ENCODE data around the gene PROSER3. TPM values are rescaled to one million over a fixed set of nuclear protein-coding genes. Genes with fewer than 3 reads are reported as not detected.

PROSER3 gene
- total and polyA plus RNA-seq, 2 of the 13 experiments (the other 11 are each of a cell fraction or from before 2014, with no cell fraction given), result 5.1 to 5.7 TPM

GRCh38 chr19:35716801-35717664, 40.9 kb upstream of the PROSER3 start (continued):
- peak; percentile 70; the same call in 1 of the 2 replicates for TF ChIP-seq RNF219 (CRISPR knock-in tag; IDR thresholded peaks at IDR 0.05)
- TF ChIP-seq PBX3 (CRISPR knock-in tag; IDR thresholded peaks at IDR 0.05; ENCODE audit: borderline replicate concordance), result no peak
- TF ChIP-seq ZNF883 (CRISPR knock-in tag; IDR thresholded peaks at IDR 0.05; ENCODE audit: not compliant biosample characterization), result no peak
- TF ChIP-seq BCL3 (CRISPR knock-in tag; IDR thresholded peaks at IDR 0.05), result no peak; the same call in 1 of the 2 replicates
- no peak for TF ChIP-seq HHEX (CRISPR knock-in tag; IDR thresholded peaks at IDR 0.05)
- 0 out of 2 replicates have a peak, but pooled peaks have one; percentile 13 for TF ChIP-seq HNF4G (IDR thresholded peaks at IDR 0.05; ENCODE audit: borderline replicate concordance, low read depth, low read length)
- no peak for TF ChIP-seq HNF4G (CRISPR knock-in tag; IDR thresholded peaks at IDR 0.05; ENCODE audit: borderline replicate concordance, low read depth)
- TF ChIP-seq HOXA5 (CRISPR knock-in tag; IDR thresholded peaks at IDR 0.05), result 0 out of 2 replicates have a peak, but pooled peaks have one; percentile 28
- TF ChIP-seq MXD4 (CRISPR knock-in tag; IDR thresholded peaks at IDR 0.05), result 0 out of 2 replicates have a peak, but pooled peaks have one; percentile 63
- 0 out of 2 replicates have a peak, but pooled peaks have one; percentile 22 for TF ChIP-seq THAP8 (CRISPR knock-in tag; IDR thresholded peaks at IDR 0.05; ENCODE audit: borderline replicate concordance)
- no peak for TF ChIP-seq SOX13 (IDR thresholded peaks at IDR 0.05)
- no peak; a peak in 1 of 4 replicates for TF ChIP-seq SOX13 (CRISPR knock-in tag; conservative IDR thresholded peaks at IDR 0.05 in 1 of 2, IDR thresholded peaks at IDR 0.05 in 1 of 2)
- TF ChIP-seq KLF9 (CRISPR knock-in tag; IDR thresholded peaks at IDR 0.05; ENCODE audit: low read depth), result no peak
- no peak for TF ChIP-seq RAD51 (IDR thresholded peaks at IDR 0.05; ENCODE audit: borderline replicate concordance)
- peak; percentile 82 for TF ChIP-seq PHF21A (CRISPR knock-in tag; IDR thresholded peaks at IDR 0.05)
- TF ChIP-seq ZNF383 (CRISPR knock-in tag; IDR thresholded peaks at IDR 0.05; ENCODE audit: borderline replicate concordance), result peak; percentile 82; the same call in 1 of the 2 replicates
- no peak for TF ChIP-seq ARNT (IDR thresholded peaks at IDR 0.05)
- TF ChIP-seq GTF2F1 (IDR thresholded peaks at IDR 0.05; ENCODE audit: low read length), result no peak
- no peak; the same call in 1 of the 2 replicates for TF ChIP-seq ZNF256 (CRISPR knock-in tag; conservative IDR thresholded peaks at IDR 0.05)
- TF ChIP-seq ZFP36L1 (CRISPR knock-in tag; IDR thresholded peaks at IDR 0.05), result no peak
- no peak for TF ChIP-seq MLLT10 (CRISPR knock-in tag; IDR thresholded peaks at IDR 0.05)
- TF ChIP-seq SSRP1 (CRISPR knock-in tag; IDR thresholded peaks at IDR 0.05), result no peak
- no peak; the same call in 1 of the 2 replicates for TF ChIP-seq ZNF704 (CRISPR knock-in tag; IDR thresholded peaks at IDR 0.05; ENCODE audit: borderline replicate concordance)

All from HepG2 (cell line).